GM23338 (cell line): ENCODE data around the gene LAPTM5. TPM values are rescaled to one million over a fixed set of nuclear protein-coding genes. Genes with fewer than 3 reads are reported as not detected.

Source experiments
- ATAC-seq: fragments of 200-7000 bp; cut with Tn5 transposase; 3 replicates; pipeline ENCODE4 v1.9.1; 2020
- DNase-seq: peaks from one replicate; pipeline ENCODE4 v3.0.0-alpha.2; 2015; ENCODE audit warnings: low spot score
- H2AFZ ChIP-seq: fragments of 200-600 bp; sonication (generic); 2 replicates; pipeline ENCODE4 v1.8.0; 2016; ENCODE audit warnings: antibody characterized with exemption, mild to moderate bottlenecking, moderate library complexity
- H3F3A ChIP-seq: fragments of 200-600 bp; sonication (generic); replicated peaks from 2 replicates; pipeline ENCODE4 v1.8.0; 2017; ENCODE audit warnings: antibody characterized with exemption, mixed run types, low read depth
- H3K27ac ChIP-seq: fragments of 200-600 bp; sonication (generic); 2 replicates; pipeline ENCODE4 v1.6.1; 2016; ENCODE audit warnings: low read depth
- H3K27me3 ChIP-seq: fragments of 200-600 bp; sonication (generic); 2 replicates; pipeline ENCODE4 v1.8.0; 2016; ENCODE audit warnings: mild to moderate bottlenecking, mixed run types, moderate library complexity; ENCODE audit not compliant: insufficient read depth
- H3K36me3 ChIP-seq: fragments of 200-600 bp; sonication (generic); 2 replicates; pipeline ENCODE4 v1.8.0; 2016; ENCODE audit warnings: mild to moderate bottlenecking; ENCODE audit not compliant: insufficient read depth
- H3K4me1 ChIP-seq: fragments of 200-600 bp; sonication (generic); 2 replicates; pipeline ENCODE4 v1.8.0; 2016; ENCODE audit warnings: mild to moderate bottlenecking, moderate library complexity; ENCODE audit not compliant: insufficient read depth
- H3K4me2 ChIP-seq: fragments of 200-600 bp; sonication (generic); 2 replicates; pipeline ENCODE4 v1.7.1; 2017; ENCODE audit warnings: mixed run types
- H3K4me3 ChIP-seq: fragments of 200-600 bp; sonication (generic); 2 replicates; pipeline ENCODE4 v1.6.1; 2016; ENCODE audit warnings: mixed run types
- H3K79me2 ChIP-seq: fragments of 200-600 bp; sonication (generic); replicated peaks from 2 replicates; pipeline ENCODE4 v1.8.0; 2017; ENCODE audit warnings: mild to moderate bottlenecking; ENCODE audit not compliant: insufficient read depth
- H3K9me2 ChIP-seq: fragments of 200-600 bp; sonication (generic); 2 replicates; pipeline ENCODE4 v1.8.0; 2017; ENCODE audit not compliant: insufficient read depth
- H4K20me1 ChIP-seq: fragments of 200-600 bp; sonication (generic); replicated peaks from 2 replicates; pipeline ENCODE4 v1.8.0; 2017; ENCODE audit warnings: mild to moderate bottlenecking; ENCODE audit not compliant: insufficient read depth
- H3K27ac Mint-ChIP-seq: 2 replicates; pipeline ENCODE4 v1.8.0; 2020; ENCODE audit warnings: inconsistent platforms, mild to moderate bottlenecking, moderate library complexity, mixed read lengths
- H3K27me3 Mint-ChIP-seq: 3 replicates; pipeline ENCODE4 v1.8.0; 2022; ENCODE audit warnings: low read depth, mild to moderate bottlenecking, moderate library complexity, mixed read lengths, inconsistent platforms; ENCODE audit not compliant: insufficient read depth, poor library complexity
- H3K36me3 Mint-ChIP-seq: 3 replicates; pipeline ENCODE4 v1.8.0; 2021; ENCODE audit warnings: low read depth, mild to moderate bottlenecking, inconsistent platforms, moderate library complexity, mixed read lengths
- H3K4me1 Mint-ChIP-seq: 3 replicates; pipeline ENCODE4 v1.8.0; 2020; ENCODE audit warnings: mild to moderate bottlenecking, inconsistent platforms, mixed read lengths
- H3K4me3 Mint-ChIP-seq: 3 replicates; pipeline ENCODE4 v1.8.0; 2021; ENCODE audit warnings: moderate library complexity, mild to moderate bottlenecking, inconsistent platforms, mixed read lengths
- H3K9me3 Mint-ChIP-seq: 3 replicates; pipeline ENCODE4 v1.8.0; 2020; ENCODE audit warnings: moderate library complexity, mild to moderate bottlenecking, inconsistent platforms, mixed read lengths
- CREB1 ChIP-seq: fragments of 250-450 bp; sonication (Bioruptor Pico); IDR thresholded peaks from 2 replicates; pipeline ENCODE4 v1.5.0; 2020; ENCODE audit warnings: low read depth, mild to moderate bottlenecking, moderate library complexity
- CTCF ChIP-seq, 2 experiments: fragments of 200-600 bp in 1 of 2; sonication (generic) in 1 of 2; conservative IDR thresholded peaks; 2 replicates each; pipeline versions ENCODE4 v1.5.1 to v1.6.1; 2016 to 2017; ENCODE audit warnings: antibody characterized with exemption in 2 of 2, low read depth in 2 of 2, mild to moderate bottlenecking in 2 of 2, moderate library complexity in 1 of 2
- ETS1 ChIP-seq: IDR thresholded peaks from 2 replicates; pipeline ENCODE4 v1.6.1; 2016; ENCODE audit warnings: antibody characterized with exemption
- EZH2 ChIP-seq: fragments of 200-600 bp; sonication (generic); IDR thresholded peaks from one replicate; pipeline ENCODE4 v1.8.0; 2017; ENCODE audit warnings: antibody characterized with exemption, mild to moderate bottlenecking, low read depth; ENCODE audit not compliant: unreplicated experiment
- EZH2phosphoT487 ChIP-seq: fragments of 200-600 bp; sonication (generic); IDR thresholded peaks from one replicate; pipeline ENCODE4 v1.8.1; 2018; ENCODE audit warnings: antibody characterized with exemption; ENCODE audit not compliant: unreplicated experiment
- JUNB ChIP-seq: IDR thresholded peaks from one replicate; pipeline ENCODE4 v1.6.1; 2016; ENCODE audit warnings: antibody characterized with exemption; ENCODE audit not compliant: unreplicated experiment
- NANOG ChIP-seq: IDR thresholded peaks from 2 replicates; pipeline ENCODE4 v1.6.1; 2016; ENCODE audit warnings: antibody characterized with exemption, borderline replicate concordance
- POLR2AphosphoS5 ChIP-seq: IDR thresholded peaks from 2 replicates; pipeline ENCODE4 v1.6.1; 2016; ENCODE audit warnings: antibody characterized with exemption, low read depth
- REST ChIP-seq: IDR thresholded peaks from one replicate; pipeline ENCODE4 v1.6.1; 2018; ENCODE audit warnings: antibody characterized with exemption; ENCODE audit not compliant: unreplicated experiment
- STAT1 ChIP-seq: IDR thresholded peaks from one replicate; pipeline ENCODE4 v1.6.1; 2016; ENCODE audit warnings: antibody characterized with exemption; ENCODE audit not compliant: unreplicated experiment
- ZNF462 ChIP-seq: fragments of 250-450 bp; sonication (Bioruptor Pico); IDR thresholded peaks from 2 replicates; pipeline ENCODE4 v1.5.0; 2020; ENCODE audit warnings: mild to moderate bottlenecking, moderate library complexity
- polyA plus RNA-seq: library from polyadenylated mRNA; unstranded; fragments of >200 nt; fragmentation: Nextera tagmentation; extraction: Ambion mirVana; gene quantifications from 2 replicates; pipeline ENCODE4 v1.2.1, GENCODE V29; 2016
- total RNA-seq: library from RNA; depleted of rRNA; stranded (reverse); fragments of >200 nt; shearing (Covaris generic); gene quantifications from 2 replicates; pipeline ENCODE4 v1.2.3, GENCODE V29; 2014

Gene LAPTM5
- total and polyA plus RNA-seq, 2 experiments from 2014 or later, result 0.21 TPM; not detected in 1

GRCh38 chr1:30683699-30684098 lies 73.9 kb downstream of the LAPTM5 start:
- H3K27me3 Mint-ChIP-seq, result peaks cover 27% of the 10 kb centered on the region
- H3K36me3 Mint-ChIP-seq, result peaks cover 3% of the 10 kb centered on the region; the same call in 1 of the 3 replicates
- DNase-seq (no peak), ATAC-seq (no peak)
- Histone ChIP-seq H3K79me2 (no peaks in the 10 kb centered on the region), H3K4me2 (no peak overlapping the region), H3K4me3 (no peak overlapping the region), H3F3A (no peaks in the 10 kb centered on the region; the same call in 1 of the 2 replicates), H3K36me3 (no peaks in the 10 kb centered on the region), H3K9me2 (no peaks in the 10 kb centered on the region), H4K20me1 (no peaks in the 10 kb centered on the region), H3K4me1 (peaks cover 20% of the 10 kb centered on the region), H2AFZ (no peak overlapping the region), H3K27ac (no peak overlapping the region), H3K27me3 (peaks cover 5% of the 10 kb centered on the region; the same call in 1 of the 2 replicates)
- peaks cover 20% of the 10 kb centered on the region for H3K4me1 Mint-ChIP-seq
- H3K27ac Mint-ChIP-seq, result no peak overlapping the region
- no peak for TF ChIP-seq EZH2phosphoT487
- TF ChIP-seq CREB1, result no peak
- TF ChIP-seq JUNB, result no peak
- no peak for TF ChIP-seq CTCF (conservative IDR thresholded peaks at IDR 0.05; ENCODE audit: low read depth in 2 of 2)
- no peak for TF ChIP-seq STAT1
- no peak for TF ChIP-seq NANOG
- no peak for TF ChIP-seq REST
- TF ChIP-seq ETS1, result no peak
- no peak for TF ChIP-seq EZH2
- no peak for TF ChIP-seq ZNF462 (CRISPR knock-in tag)
- no peak for TF ChIP-seq POLR2AphosphoS5
- H3K9me3 Mint-ChIP-seq, result peaks cover 15% of the 10 kb centered on the region
- H3K4me3 Mint-ChIP-seq, result no peak overlapping the region
